Endothelial cell of umbilical vein (primary cell): ENCODE data around the gene UST. TPM values are rescaled to one million over a fixed set of nuclear protein-coding genes. Genes with fewer than 3 reads are reported as not detected.
"Not testable (repeated sequence)": the region's sequence is repeated elsewhere in the genome, so short reads cannot be mapped to it uniquely, and the experiment has no call there.

Experiments
- BruUV-seq: library from RNA; stranded (reverse); fragments of 400-500 nt; replicated peaks from 2 replicates; lab custom pipeline; 2021; lab: Mats Ljungman, UMichigan
- CTCF ChIA-PET: fragments of 300-600, 350-600 bp; sonication (Branson Sonifier 250); formaldehyde crosslinking; loops from one replicate; lab custom pipeline; 2021; ENCODE audit warnings: antibody characterized with exemption, inconsistent platforms; lab: Charles Lee
- POLR2A ChIA-PET: fragments of 300-600, 350-600 bp; sonication (Branson Sonifier 250); formaldehyde crosslinking; loops from one replicate; lab custom pipeline; 2021; ENCODE audit warnings: antibody characterized with exemption, inconsistent platforms; lab: Charles Lee
- DNase-seq: peaks from one replicate; pipeline ENCODE4 v3.0.0-alpha.2; 2011; ENCODE audit warnings: low read depth, low spot score
- FAIRE-seq: peaks from 2 replicates; lab custom pipeline; 2011; peaks lifted over from hg19 to GRCh38; lab: Jason Lieb, UNC
- H2AFZ ChIP-seq: 2 replicates; pipeline ENCODE4 v1.6.0; 2012; ENCODE audit warnings: low read depth, low read length, control low read depth, inconsistent platforms
- H3K27ac ChIP-seq: 2 replicates; pipeline ENCODE4 v1.5.1; 2011; ENCODE audit warnings: low read depth, mild to moderate bottlenecking, control low read depth, low read length, moderate library complexity; ENCODE audit not compliant: insufficient read depth
- H3K27me3 ChIP-seq, 2 experiments: 2 replicates each; pipeline versions ENCODE4 v1.6.0 to v1.6.1; 2011; ENCODE audit warnings: low read length in 2 of 2, mixed read lengths in 1 of 2; ENCODE audit not compliant: control insufficient read depth in 2 of 2, insufficient read depth in 2 of 2
- H3K36me3 ChIP-seq, 2 experiments: 2 replicates in 1 of 2; 3 replicates in 1 of 2; pipeline ENCODE4 v1.5.1; 2011; ENCODE audit warnings: low read length in 2 of 2, mild to moderate bottlenecking in 1 of 2, moderate library complexity in 1 of 2; ENCODE audit not compliant: control insufficient read depth in 2 of 2, insufficient read depth in 2 of 2; ENCODE audit errors: extremely low read depth in 1 of 2
- H3K4me1 ChIP-seq: 3 replicates; pipeline ENCODE4 v1.5.1; 2011; ENCODE audit warnings: mild to moderate bottlenecking, low read length; ENCODE audit not compliant: control insufficient read depth, insufficient read depth; ENCODE audit errors: extremely low read depth
- H3K4me2 ChIP-seq: 2 replicates; pipeline ENCODE4 v1.6.1; 2011; ENCODE audit warnings: low read length, control low read depth, mixed read lengths; ENCODE audit not compliant: insufficient read depth
- H3K4me3 ChIP-seq, 3 experiments: fragments of 200-600 bp in 1 of 3; sonication (generic), shearing (Covaris generic) in 1 of 3; replicated peaks in 1 of 3; 2 replicates each; pipeline ENCODE4 v1.5.1; 2011 to 2016; ENCODE audit warnings: control low read depth in 3 of 3, low read length in 3 of 3, mild to moderate bottlenecking in 2 of 3, inconsistent platforms in 1 of 3, low read depth in 1 of 3, moderate library complexity in 1 of 3; ENCODE audit not compliant: insufficient read depth in 1 of 3
- H3K79me2 ChIP-seq: 2 replicates; pipeline ENCODE4 v1.6.0; 2012; ENCODE audit warnings: low read length, inconsistent platforms; ENCODE audit not compliant: control insufficient read depth, insufficient read depth
- H3K9ac ChIP-seq: replicated peaks from 2 replicates; pipeline ENCODE3; 2011; ENCODE audit warnings: low read length, control low read depth; ENCODE audit not compliant: insufficient read depth; ENCODE audit errors: extremely low read depth
- H3K9me1 ChIP-seq: replicated peaks from 3 replicates; pipeline ENCODE4 v1.6.0; 2011; ENCODE audit warnings: mild to moderate bottlenecking, low read length; ENCODE audit not compliant: control insufficient read depth, insufficient read depth; ENCODE audit errors: extremely low read depth
- H3K9me3 ChIP-seq: replicated peaks from 2 replicates; pipeline ENCODE4 v1.5.1; 2012; ENCODE audit warnings: low read length, inconsistent platforms; ENCODE audit not compliant: control insufficient read depth, insufficient read depth
- H4K20me1 ChIP-seq: replicated peaks from 2 replicates; pipeline ENCODE3; 2011; ENCODE audit warnings: mild to moderate bottlenecking, low read length; ENCODE audit not compliant: control insufficient read depth, insufficient read depth; ENCODE audit errors: extremely low read depth
- CTCF ChIP-seq, 2 donors: IDR thresholded peaks; 1 replicate in 1 of 2; 2 replicates in 1 of 2; pipeline ENCODE4 v1.5.1; 2011; ENCODE audit warnings: low read length in 2 of 2, mild to moderate bottlenecking in 2 of 2, moderate library complexity in 2 of 2, control low read depth in 1 of 2, inconsistent platforms in 1 of 2, low read depth in 1 of 2; ENCODE audit not compliant: insufficient read depth in 1 of 2; ENCODE audit errors: extremely low read depth in 1 of 2
- FOS ChIP-seq: IDR thresholded peaks from 2 replicates; pipeline ENCODE4 v1.6.1; 2011; ENCODE audit warnings: mild to moderate bottlenecking, low read length, moderate library complexity, borderline replicate concordance; ENCODE audit not compliant: insufficient read depth
- MAX ChIP-seq: IDR thresholded peaks from 2 replicates; pipeline ENCODE4 v1.6.1; 2011; ENCODE audit not compliant: insufficient read depth, insufficient read length
- POLR2A ChIP-seq: IDR thresholded peaks from 2 replicates; pipeline ENCODE4 v1.6.1; 2012; ENCODE audit warnings: low read depth, mild to moderate bottlenecking, control low read depth, low read length
- POLR2AphosphoS5 ChIP-seq: IDR thresholded peaks from 2 replicates; pipeline ENCODE4 v1.6.1; 2012; ENCODE audit warnings: low read depth, mild to moderate bottlenecking, control low read depth, low read length, moderate library complexity; ENCODE audit not compliant: insufficient read depth
- dilution Hi-C: fragments of 300-500 bp; cut with MboI; formaldehyde crosslinking; loops from one replicate; pipeline ENCODE4 v1.15.0; 2019; ENCODE audit warnings: low sequenced_read_pairs; ENCODE audit not compliant: extremely low pct_ligation_motif_present
- intact Hi-C: fragments of 100-400 bp; cut with micrococcal nuclease; formaldehyde crosslinking; loops from one replicate; pipeline ENCODE4 v1.10.0; 2022
- polyA plus RNA-seq, 4 experiments: library from polyadenylated mRNA; depleted of rRNA in 3 of 4; stranded (reverse) in 3 of 4; unstranded in 1 of 4; fragments of >200 nt; gene quantifications; 2 replicates each; pipeline versions ENCODE4 v1.2.1 to v1.2.3, GENCODE V29; 2011 to 2012; ENCODE audit warnings: missing spikeins in 1 of 4
- total RNA-seq: library from RNA; stranded (reverse); gene quantifications from 2 replicates; pipeline ENCODE4 v1.2.3, GENCODE V29; 2021

UST gene
- total and polyA plus RNA-seq, 2 donors (not counting 3 experiments of a cell fraction or from before 2014, with no cell fraction given), result 0.26 to 0.84 TPM

GRCh38 chr6:148955441-148955840 is 208.6 kb downstream of the UST start:
- DNase-seq, result no peak
- H3K36me3 ChIP-seq, result no peaks in the 10 kb centered on the region
- intact Hi-C loops (no loop called here), dilution Hi-C loops (no loop called here)
- no peak overlapping the region for H2AFZ ChIP-seq
- no peak overlapping the region for H3K9ac ChIP-seq
- no peaks in the 10 kb centered on the region for H4K20me1 ChIP-seq
- no TSS peak for BruUV-seq
- H3K9me1 ChIP-seq, result no peaks in the 10 kb centered on the region
- CTCF ChIA-PET, result interaction anchor here (0.8 to 1.0 kb wide), 2 partner anchors 42 to 395 kb away, joined by 3 read pairs; no protein-coding TSS in a partner anchor
- H3K27me3 ChIP-seq, result no peaks in the 10 kb centered on the region
- no peaks in the 10 kb centered on the region for H3K9me3 ChIP-seq
- FAIRE-seq, result no peak
- TF ChIP-seq POLR2AphosphoS5, result no peak
- no peak for TF ChIP-seq FOS
- TF ChIP-seq POLR2A, result no peak
- no peak for TF ChIP-seq CTCF (IDR thresholded peaks at IDR 0.05; ENCODE audit: extremely low read depth in 1 of 2, insufficient read depth in 1 of 2, low read depth in 1 of 2, low read length in 2 of 2)
- TF ChIP-seq MAX, result no peak
- H3K79me2 ChIP-seq, result no peaks in the 10 kb centered on the region
- no peak overlapping the region for H3K27ac ChIP-seq
- no peak overlapping the region for H3K4me2 ChIP-seq
- no peak overlapping the region for H3K4me3 ChIP-seq
- no peaks in the 10 kb centered on the region for H3K4me1 ChIP-seq
- POLR2A ChIA-PET, result no interaction called here

GRCh38 chr6:148956163-148956562 is 209.3 kb downstream of the UST start:
- CTCF ChIA-PET, result interaction anchor here (1.0 kb wide), 1 partner anchor 18 kb away, joined by 3 read pairs; no protein-coding TSS in a partner anchor
- H3K79me2 ChIP-seq, DNase-seq, H3K27me3 ChIP-seq, H3K4me3 ChIP-seq, BruUV-seq, H3K9me1 ChIP-seq, H2AFZ ChIP-seq, H3K27ac ChIP-seq, H3K4me2 ChIP-seq, H3K4me1 ChIP-seq, H3K36me3 ChIP-seq, H3K9ac ChIP-seq, intact Hi-C loops, FAIRE-seq, POLR2A ChIA-PET, H4K20me1 ChIP-seq, dilution Hi-C loops, H3K9me3 ChIP-seq: not testable (repeated sequence)
